Neural progenitor cell (in vitro differentiated cells): ENCODE data around the gene HSDL2.
"Not testable (repeated sequence)": the region's sequence is repeated elsewhere in the genome, so short reads cannot be mapped to it uniquely, and the experiment has no call there.

Source experiments
- CTCF ChIP-seq: fragments of 200-600 bp; sonication (generic); IDR thresholded peaks from 2 replicates; pipeline ENCODE4 v1.5.1; 2017; ENCODE audit warnings: antibody characterized with exemption, mild to moderate bottlenecking
- EZH2 ChIP-seq: fragments of 200-600 bp; sonication (generic); IDR thresholded peaks from 2 replicates; pipeline ENCODE4 v1.6.1; 2017; ENCODE audit warnings: antibody characterized with exemption, mild to moderate bottlenecking, moderate library complexity

DNA sequence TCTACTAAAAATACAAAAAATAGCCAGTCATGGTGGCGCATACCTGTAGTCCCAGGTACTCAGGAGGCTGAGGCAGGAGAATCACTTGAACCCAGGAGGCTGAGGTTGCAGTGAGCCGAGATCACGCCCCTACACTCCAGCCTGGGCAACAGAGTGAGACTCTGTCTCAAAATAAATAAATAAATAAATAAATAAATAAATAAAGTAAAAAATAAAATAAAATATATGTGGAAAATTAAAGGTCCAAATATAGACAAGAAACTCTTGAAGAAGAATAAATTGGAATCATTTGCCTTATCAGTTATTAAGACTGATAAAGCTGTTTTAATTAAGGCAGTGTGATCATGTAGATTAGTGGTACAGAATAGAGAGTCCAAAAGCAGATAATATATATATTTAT, 10.0 kb downstream of the HSDL2 start:
- not testable (repeated sequence) for TF ChIP-seq CTCF, EZH2
